Measurements from ENCODE around the gene BCL2L2.
"Not testable (repeated sequence)": the region's sequence is repeated elsewhere in the genome, so short reads cannot be mapped to it uniquely, and the experiment has no call there.

Gene BCL2L2

DNA sequence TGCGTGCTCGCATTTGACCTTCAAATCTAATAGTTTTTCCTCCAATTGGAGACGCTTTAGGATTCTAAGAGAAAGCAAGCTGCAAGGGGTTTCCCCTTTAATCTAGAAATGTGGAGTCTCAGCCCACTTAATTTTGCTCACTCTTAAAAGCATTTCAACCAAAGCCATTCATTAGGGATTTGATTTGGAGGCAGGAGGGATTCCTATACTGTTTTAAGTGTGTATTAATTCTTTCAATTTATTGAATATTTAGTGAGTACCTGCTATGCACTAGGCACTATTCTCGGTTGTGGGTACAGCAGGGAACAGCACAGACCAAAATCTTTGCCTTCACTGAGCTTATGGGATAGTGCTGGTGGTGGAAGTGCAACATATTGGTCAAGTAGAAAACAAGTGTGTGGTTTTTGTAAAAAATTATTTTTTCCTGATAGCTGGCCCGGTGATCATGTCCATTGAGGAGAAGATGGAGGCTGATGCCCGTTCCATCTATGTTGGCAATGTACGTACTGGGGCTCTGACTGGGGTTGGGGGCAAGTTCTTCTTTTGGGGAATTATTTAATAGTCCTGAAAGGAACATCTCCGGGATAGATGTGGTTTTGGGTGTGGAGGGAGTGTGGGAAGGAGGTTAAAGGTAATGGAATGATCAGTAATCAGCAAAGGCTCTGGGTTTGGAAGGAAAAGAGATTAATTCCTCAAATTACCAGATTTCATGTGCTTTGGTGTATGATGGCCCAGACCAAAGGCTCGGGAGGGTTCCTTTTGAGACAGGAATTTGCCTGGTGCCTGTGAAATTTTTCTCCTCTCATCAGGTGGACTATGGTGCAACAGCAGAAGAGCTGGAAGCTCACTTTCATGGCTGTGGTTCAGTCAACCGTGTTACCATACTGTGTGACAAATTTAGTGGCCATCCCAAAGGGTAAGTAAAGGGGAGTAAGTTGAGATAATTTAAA lies 16.2 kb downstream of the BCL2L2 start:
- POLR2A ChIA-PET, result interaction anchor here (0.5 to 3.1 kb wide), 8 partner anchors 16 to 58 kb away, joined by 3 to 34 read pairs (median 8); partner anchors contain the start of genes BCL2L2, PPP1R3E and SLC22A17
- CTCF ChIA-PET, result interaction anchor here (0.7 to 18.0 kb wide), 17 partner anchors 11 to 237 kb away, joined by 3 to 303 read pairs (median 4); partner anchors contain the start of genes BCL2L2, CMTM5 and SLC22A17
- peak overlapping the region; percentile 82 for H3K4me3 ChIP-seq (ENCODE audit: low read depth, low read length)
- no peak for DNase-seq (ENCODE audit: low read depth, low spot score)
- no peak for TF ChIP-seq CTCF (IDR thresholded peaks at IDR 0.05; ENCODE audit: insufficient read depth, low read length, missing control alignments)

DNA sequence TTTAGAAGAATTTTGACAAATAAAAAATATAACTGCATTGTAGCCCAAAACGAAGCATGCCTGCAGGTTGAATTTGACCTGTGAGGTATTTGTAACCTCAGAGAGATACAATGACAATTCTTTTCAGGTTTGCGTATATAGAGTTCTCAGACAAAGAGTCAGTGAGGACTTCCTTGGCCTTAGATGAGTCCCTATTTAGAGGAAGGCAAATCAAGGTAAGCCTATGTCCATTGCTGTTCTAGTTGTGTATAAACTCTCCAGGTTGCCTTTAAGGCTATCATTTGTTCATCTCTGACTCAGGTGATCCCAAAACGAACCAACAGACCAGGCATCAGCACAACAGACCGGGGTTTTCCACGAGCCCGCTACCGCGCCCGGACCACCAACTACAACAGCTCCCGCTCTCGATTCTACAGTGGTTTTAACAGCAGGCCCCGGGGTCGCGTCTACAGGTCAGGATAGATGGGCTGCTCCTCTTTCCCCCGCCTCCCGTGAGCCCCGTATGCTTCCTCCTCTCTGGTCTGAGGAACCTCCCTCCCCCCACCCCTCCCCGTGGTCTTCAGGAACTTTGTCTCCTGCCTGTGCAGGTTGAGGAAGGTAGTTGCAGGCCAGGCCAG lies 17.3 kb downstream of the BCL2L2 start:
- H3K4me3 ChIP-seq (ENCODE audit: low read depth, low read length), result no peak overlapping the region
- no peak for TF ChIP-seq CTCF (IDR thresholded peaks at IDR 0.05; ENCODE audit: insufficient read depth, low read length, missing control alignments)
- ChIA-PET CTCF (interaction anchor here (1.0 to 18.0 kb wide), 5 partner anchors 10 to 235 kb away, joined by 3 to 303 read pairs (median 5); partner anchors contain the start of gene CMTM5), POLR2A (interaction anchor here (0.7 kb wide), 1 partner anchor 898 kb away, joined by 3 read pairs; no protein-coding TSS in a partner anchor)
- DNase-seq (ENCODE audit: low read depth, low spot score), result no peak

DNA sequence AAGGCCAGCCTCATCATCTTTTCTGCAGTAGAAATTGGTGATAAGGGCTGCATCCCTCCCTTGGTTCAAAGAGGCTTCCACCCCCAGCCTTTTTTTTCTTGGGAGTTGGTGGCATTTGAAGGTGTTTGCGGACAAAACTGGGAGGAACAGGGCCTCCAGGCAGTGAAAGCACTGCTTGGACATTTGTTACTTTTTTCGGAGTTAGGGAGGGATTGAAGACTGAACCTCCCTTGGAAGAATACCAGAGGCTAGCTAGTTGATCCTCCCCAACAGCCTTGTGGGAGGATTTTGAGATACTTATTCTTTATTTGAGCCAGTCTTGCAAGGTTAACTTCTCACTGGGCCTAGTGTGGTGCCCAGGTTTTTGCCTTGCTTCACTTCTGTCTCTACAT lies 17.8 kb downstream of the BCL2L2 start:
- ChIA-PET POLR2A (no interaction called here), CTCF (interaction anchor here (1.0 to 18.0 kb wide), 3 partner anchors 54 to 235 kb away, joined by 3 to 303 read pairs (median 4); partner anchors contain the start of gene CMTM5)
- TF ChIP-seq CTCF (IDR thresholded peaks at IDR 0.05; ENCODE audit: insufficient read depth, low read length, missing control alignments), result no peak
- no peak for DNase-seq (ENCODE audit: low read depth, low spot score)
- no peak overlapping the region for H3K4me3 ChIP-seq (ENCODE audit: low read depth, low read length)

DNA sequence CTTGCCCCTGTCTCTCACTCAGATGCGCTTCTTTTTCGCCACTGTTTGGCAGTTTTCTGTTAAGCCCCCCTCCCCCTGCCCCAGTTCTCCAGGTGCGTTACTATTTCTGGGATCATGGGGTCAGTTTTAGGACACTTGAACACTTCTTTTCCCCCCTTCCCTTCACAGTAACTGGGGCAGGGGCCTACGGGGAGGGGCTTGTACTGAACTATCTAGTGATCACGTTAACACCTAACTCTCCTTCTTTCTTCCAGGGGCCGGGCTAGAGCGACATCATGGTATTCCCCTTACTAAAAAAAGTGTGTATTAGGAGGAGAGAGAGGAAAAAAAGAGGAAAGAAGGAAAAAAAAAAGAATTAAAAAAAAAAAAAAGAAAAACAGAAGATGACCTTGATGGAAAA lies 18.4 kb downstream of the BCL2L2 start:
- ChIA-PET POLR2A (no interaction called here), CTCF (interaction anchor here (1.0 to 18.0 kb wide), 3 partner anchors 53 to 234 kb away, joined by 3 to 303 read pairs (median 4); partner anchors contain the start of gene CMTM5)
- DNase-seq (ENCODE audit: low read depth, low spot score), result no peak
- no peak overlapping the region for H3K4me3 ChIP-seq (ENCODE audit: low read depth, low read length)
- no peak for TF ChIP-seq CTCF (IDR thresholded peaks at IDR 0.05; ENCODE audit: insufficient read depth, low read length, missing control alignments)

DNA sequence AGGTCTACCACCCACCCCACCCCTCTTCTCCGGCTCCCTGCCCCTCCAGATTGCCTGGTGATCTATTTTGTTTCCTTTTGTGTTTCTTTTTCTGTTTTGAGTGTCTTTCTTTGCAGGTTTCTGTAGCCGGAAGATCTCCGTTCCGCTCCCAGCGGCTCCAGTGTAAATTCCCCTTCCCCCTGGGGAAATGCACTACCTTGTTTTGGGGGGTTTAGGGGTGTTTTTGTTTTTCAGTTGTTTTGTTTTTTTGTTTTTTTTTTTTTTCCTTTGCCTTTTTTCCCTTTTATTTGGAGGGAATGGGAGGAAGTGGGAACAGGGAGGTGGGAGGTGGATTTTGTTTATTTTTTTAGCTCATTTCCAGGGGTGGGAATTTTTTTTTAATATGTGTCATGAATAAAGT lies 19.1 kb downstream of the BCL2L2 start:
- ChIA-PET POLR2A (interaction anchor here (0.6 to 1.4 kb wide), 3 partner anchors 15 to 204 kb away, joined by 3 to 7 read pairs (median 3); partner anchors contain the start of gene SLC22A17), CTCF (interaction anchor here (1.4 to 18.0 kb wide), 6 partner anchors 29 to 131 kb away, joined by 4 to 303 read pairs (median 8); partner anchors contain the start of gene CMTM5)
- H3K4me3 ChIP-seq (ENCODE audit: low read depth, low read length); DNase-seq (ENCODE audit: low read depth, low spot score): not testable (repeated sequence)

GRCh38 chr14:23326491-23327332 lies 20.1 kb downstream of the BCL2L2 start:
- POLR2A ChIA-PET, result interaction anchor here (0.6 to 1.8 kb wide), 4 partner anchors 16 to 205 kb away, joined by 3 to 9 read pairs (median 5); partner anchors contain the start of gene SLC22A17
- TF ChIP-seq CTCF (IDR thresholded peaks at IDR 0.05; ENCODE audit: insufficient read depth, low read length, missing control alignments), result no peak
- CTCF ChIA-PET, result interaction anchor here (0.9 to 18.0 kb wide), 26 partner anchors 8 to 237 kb away, joined by 3 to 303 read pairs (median 6); partner anchors contain the start of genes CMTM5, PPP1R3E and SLC22A17
- no peak for DNase-seq (ENCODE audit: low read depth, low spot score)
- H3K4me3 ChIP-seq (ENCODE audit: low read depth, low read length), result no peak overlapping the region
